Stimulated activated CD4-positive, alpha-beta T cell treated with anti-CD3 and anti-CD28 coated beads, Interleukin-12 subunit alpha, Interleukin-12 subunit beta, amount 100 ng/mL, for 4 hours (primary cell): Measurements from ENCODE around the gene PATJ.
"Not testable (repeated sequence)": the region's sequence is repeated elsewhere in the genome, so short reads cannot be mapped to it uniquely, and the experiment has no call there.

ENCODE experiments used
- DNase-seq: peaks from one replicate; pipeline ENCODE4 v3.0.0-alpha.2; 2020

Gene PATJ

GRCh38 chr1:61894296-61894695 lies 152.0 kb downstream of the PATJ start:
- DNase-seq = not testable (repeated sequence)

GRCh38 chr1:61895175-61895574 lies 152.9 kb downstream of the PATJ start:
- DNase-seq = no peak

GRCh38 chr1:61898658-61899057 lies 156.4 kb downstream of the PATJ start:
- no peak for DNase-seq

- DNase-seq = no peak
These were observed 162.1 kb downstream of the PATJ start for GRCh38 chr1:61904354-61904753.

- DNase-seq = no peak
These were observed 164.8 kb downstream of the PATJ start for GRCh38 chr1:61907102-61907501.

GRCh38 chr1:61910035-61910434 lies 167.8 kb downstream of the PATJ start:
- DNase-seq = no peak

GRCh38 chr1:61914823-61915482 lies 172.7 kb downstream of the PATJ start:
- DNase-seq = no peak

GRCh38 chr1:61921435-61921834 lies 179.2 kb downstream of the PATJ start:
- DNase-seq = no peak

GRCh38 chr1:61922950-61923480 lies 180.7 kb downstream of the PATJ start:
- DNase-seq = no peak

GRCh38 chr1:61925591-61926298 lies 183.5 kb downstream of the PATJ start:
- no peak for DNase-seq

- no peak for DNase-seq
These were observed 184.3 kb downstream of the PATJ start for GRCh38 chr1:61926597-61926996.

GRCh38 chr1:61930116-61930645 lies 187.9 kb downstream of the PATJ start:
- DNase-seq = no peak

- no peak for DNase-seq
These were observed 189.5 kb downstream of the PATJ start for GRCh38 chr1:61931587-61932279.

GRCh38 chr1:61935516-61935915 lies 193.2 kb downstream of the PATJ start:
- no peak for DNase-seq

GRCh38 chr1:61936839-61937238 lies 194.6 kb downstream of the PATJ start:
- DNase-seq = no peak

GRCh38 chr1:61941794-61942193 lies 199.5 kb downstream of the PATJ start:
- no peak for DNase-seq

- no peak for DNase-seq
These were observed 200.6 kb downstream of the PATJ start for GRCh38 chr1:61942856-61943255.

GRCh38 chr1:61948685-61949084 lies 206.4 kb downstream of the PATJ start:
- not testable (repeated sequence) for DNase-seq

GRCh38 chr1:61950418-61950817 lies 208.1 kb downstream of the PATJ start:
- no peak for DNase-seq

- DNase-seq = no peak
These were observed 209.7 kb downstream of the PATJ start for GRCh38 chr1:61951731-61952580.

- no peak for DNase-seq
These were observed 210.4 kb downstream of the PATJ start for GRCh38 chr1:61952675-61953074.

GRCh38 chr1:61953076-61953789 lies 211.0 kb downstream of the PATJ start:
- no peak for DNase-seq
